SJCRH30 (cell line): ENCODE data around the gene ADH1C. TPM values are rescaled to one million over a fixed set of nuclear protein-coding genes. Genes with fewer than 3 reads are reported as not detected.
"Not testable (repeated sequence)": the region's sequence is repeated elsewhere in the genome, so short reads cannot be mapped to it uniquely, and the experiment has no call there.

Source experiments
- DNase-seq, 2 experiments: peaks; one replicate each; pipeline ENCODE4 v3.0.0-alpha.2; 2015 to 2020
- H3K27ac ChIP-seq: fragments of 250-450 bp; sonication (Bioruptor Pico); 2 replicates; pipeline ENCODE4 v1.5.1; 2020; ENCODE audit warnings: mild to moderate bottlenecking, moderate library complexity
- H3K27me3 ChIP-seq: fragments of 250-450 bp; sonication (Bioruptor Pico); 2 replicates; pipeline ENCODE4 v1.5.1; 2020; ENCODE audit warnings: mild to moderate bottlenecking, moderate library complexity
- H3K36me3 ChIP-seq: fragments of 250-450 bp; sonication (Bioruptor Pico); 2 replicates; pipeline ENCODE4 v1.5.1; 2020; ENCODE audit warnings: mild to moderate bottlenecking, moderate library complexity
- H3K4me1 ChIP-seq: fragments of 250-450 bp; sonication (Bioruptor Pico); 2 replicates; pipeline ENCODE4 v1.5.1; 2020; ENCODE audit warnings: mild to moderate bottlenecking, moderate library complexity
- H3K4me3 ChIP-seq: fragments of 250-450 bp; sonication (Bioruptor Pico); 2 replicates; pipeline ENCODE4 v1.5.1; 2020; ENCODE audit warnings: mild to moderate bottlenecking, moderate library complexity
- H3K9me3 ChIP-seq: fragments of 250-450 bp; sonication (Bioruptor Pico); replicated peaks from 2 replicates; pipeline ENCODE4 v1.5.1; 2020; ENCODE audit warnings: mild to moderate bottlenecking, moderate library complexity
- total RNA-seq: library from RNA; depleted of rRNA; stranded (reverse); fragments of >200 nt; shearing (Covaris generic); gene quantifications from 2 replicates; pipeline ENCODE4 v1.2.3, GENCODE V29; 2014

ADH1C gene
- total RNA-seq, 1 experiment from 2014 or later, result not detected

DNA sequence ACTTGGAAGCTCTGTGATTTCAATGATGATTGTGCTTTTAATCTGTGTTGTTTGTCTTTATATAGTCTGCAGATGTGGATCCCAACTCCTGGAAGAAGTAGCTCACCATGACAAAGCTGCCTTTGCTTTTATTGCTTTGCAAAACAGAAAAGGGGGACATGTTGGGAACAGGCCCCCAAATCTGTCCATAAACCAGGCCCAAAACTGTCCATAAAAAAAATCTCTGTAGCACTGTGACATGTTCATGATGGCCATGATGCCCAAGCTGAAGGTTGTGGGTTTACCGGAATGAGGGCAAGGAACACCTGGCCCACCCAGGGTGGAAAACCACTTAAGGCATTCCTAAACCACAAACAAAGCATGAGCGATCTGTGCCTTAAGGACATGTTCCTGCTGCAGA lies 19.9 kb upstream of the ADH1C start:
- H3K27ac ChIP-seq, H3K36me3 ChIP-seq, H3K4me3 ChIP-seq, H3K9me3 ChIP-seq, DNase-seq, H3K27me3 ChIP-seq, H3K4me1 ChIP-seq: not testable (repeated sequence)

DNA sequence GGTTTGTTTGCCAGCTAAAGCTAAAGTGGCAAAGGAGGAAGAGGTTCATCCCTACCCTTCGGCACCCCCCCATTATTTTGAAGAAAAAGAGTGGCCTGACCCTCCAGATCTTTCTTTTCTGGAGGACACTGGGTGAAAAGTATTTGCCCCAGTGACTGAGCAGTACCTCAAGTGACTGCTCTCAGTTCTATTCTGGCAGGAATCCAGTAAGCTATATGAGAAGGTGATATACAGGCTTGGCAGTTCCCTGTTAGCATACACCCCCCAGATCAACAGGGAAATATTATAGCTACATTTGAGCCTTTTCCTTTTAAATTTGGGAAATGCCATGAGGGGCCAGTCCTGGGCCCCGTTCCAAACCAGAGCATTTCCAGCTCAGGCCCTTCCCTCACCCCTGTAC lies 15.3 kb upstream of the ADH1C start:
- DNase-seq, H3K4me3 ChIP-seq, H3K27me3 ChIP-seq, H3K27ac ChIP-seq, H3K9me3 ChIP-seq, H3K36me3 ChIP-seq, H3K4me1 ChIP-seq: not testable (repeated sequence)

DNA sequence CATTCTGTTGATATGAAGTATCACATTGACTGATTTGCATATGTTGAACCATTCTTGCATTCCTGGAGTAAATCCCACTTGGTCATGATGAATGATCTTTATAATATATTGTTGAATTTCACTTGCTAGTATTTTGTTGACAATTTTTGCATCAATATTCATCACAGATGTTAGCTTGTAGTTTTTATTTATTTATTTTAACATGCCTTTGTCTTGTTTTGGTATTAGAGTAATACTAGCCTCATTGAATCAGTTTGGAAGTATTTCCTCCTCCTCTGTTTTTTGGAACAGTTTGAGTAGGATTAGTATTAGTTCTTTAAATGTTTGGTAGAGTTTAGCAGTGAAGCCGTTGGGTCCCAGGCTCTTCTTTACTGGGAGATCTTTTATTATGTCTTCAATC lies 13.9 kb upstream of the ADH1C start:
- DNase-seq, result no peak
- Histone ChIP-seq H3K4me3 (no peak overlapping the region), H3K27ac (no peak overlapping the region), H3K9me3 (no peaks in the 10 kb centered on the region), H3K36me3 (no peaks in the 10 kb centered on the region), H3K27me3 (no peaks in the 10 kb centered on the region), H3K4me1 (no peaks in the 10 kb centered on the region)

DNA sequence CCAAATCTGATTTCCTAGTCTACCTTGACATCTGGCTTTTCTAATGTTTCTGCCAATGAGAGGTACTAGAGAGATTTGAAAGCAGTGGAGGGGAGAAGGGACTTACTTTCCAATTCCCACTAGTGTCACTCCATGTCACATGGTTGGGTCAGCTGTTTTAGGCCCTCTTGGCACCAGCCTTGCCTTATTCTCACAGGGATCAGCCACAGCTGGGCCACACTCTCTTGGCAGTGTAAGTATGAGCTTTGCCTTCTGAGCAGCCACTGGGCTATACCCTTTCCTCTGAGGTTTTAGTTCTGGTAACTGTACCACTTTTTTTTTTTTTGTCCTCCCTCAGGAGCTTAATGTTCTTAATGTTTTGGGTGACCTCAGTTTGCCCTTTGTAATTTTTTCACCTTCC lies 10.2 kb upstream of the ADH1C start:
- no peak for DNase-seq
- no peaks in the 10 kb centered on the region for H3K9me3 ChIP-seq

DNA sequence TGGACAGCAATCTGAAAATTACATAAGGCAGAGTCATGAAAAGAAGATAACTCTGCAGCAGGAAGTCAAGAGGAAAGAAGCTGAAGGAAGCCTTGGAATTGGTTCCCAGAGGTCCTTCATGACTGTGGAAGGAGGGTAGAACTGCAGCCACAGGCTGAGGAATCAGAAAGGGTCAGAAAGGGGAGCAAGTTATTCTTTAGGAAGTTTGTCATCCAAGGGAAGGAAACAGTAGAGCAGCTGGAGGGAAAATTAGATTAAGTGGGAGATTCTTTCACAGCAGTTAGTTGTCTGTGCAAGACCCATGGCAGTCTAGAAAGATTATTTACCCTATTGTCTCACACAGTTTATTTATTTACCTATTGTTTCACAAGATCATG lies 9.3 kb upstream of the ADH1C start:
- no peak for DNase-seq
- Histone ChIP-seq H3K4me1 (no peaks in the 10 kb centered on the region), H3K9me3 (no peaks in the 10 kb centered on the region), H3K36me3 (no peaks in the 10 kb centered on the region), H3K4me3 (no peak overlapping the region), H3K27ac (no peak overlapping the region), H3K27me3 (no peaks in the 10 kb centered on the region)

More for the DNA sequence above, 10.2 kb upstream of the ADH1C start:
- H3K27me3 ChIP-seq, result no peaks in the 10 kb centered on the region
- H3K4me3 ChIP-seq, result no peak overlapping the region
- no peak overlapping the region for H3K27ac ChIP-seq
- no peaks in the 10 kb centered on the region for H3K36me3 ChIP-seq
- H3K4me1 ChIP-seq, result no peaks in the 10 kb centered on the region

DNA sequence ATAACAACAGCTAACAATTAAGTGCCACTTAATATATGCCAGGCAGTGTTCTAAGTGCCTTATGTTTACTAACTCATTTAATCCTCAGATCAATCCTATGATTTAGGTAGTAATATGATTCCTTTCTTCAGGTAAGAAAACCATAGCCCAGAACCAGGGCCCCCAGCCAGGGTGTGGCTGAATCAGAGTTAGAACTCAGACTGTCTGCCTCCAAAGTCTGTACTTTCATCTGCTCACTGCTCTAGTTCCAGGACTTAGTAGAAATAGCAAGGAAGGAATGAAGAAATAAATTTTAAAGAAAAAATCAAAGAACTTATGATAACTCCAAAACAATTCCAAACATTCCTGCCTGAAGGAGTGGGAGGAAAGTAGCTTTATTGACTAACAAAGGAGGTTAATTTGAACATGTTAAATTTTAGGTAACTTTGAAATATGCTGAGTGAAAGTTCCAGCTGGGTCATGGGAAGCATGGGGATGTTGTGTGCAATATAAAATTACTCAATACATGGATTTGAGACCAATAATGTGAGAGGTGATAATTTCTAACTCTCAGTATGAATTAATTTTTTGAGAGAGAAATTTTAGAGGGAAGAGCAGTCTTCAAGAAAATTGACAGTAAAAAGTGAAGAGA lies 8.8 kb upstream of the ADH1C start:
- Histone ChIP-seq H3K4me1 (no peaks in the 10 kb centered on the region), H3K9me3 (no peaks in the 10 kb centered on the region), H3K36me3 (no peaks in the 10 kb centered on the region), H3K27ac (no peak overlapping the region), H3K27me3 (no peaks in the 10 kb centered on the region), H3K4me3 (no peak overlapping the region)
- DNase-seq, result no peak

DNA sequence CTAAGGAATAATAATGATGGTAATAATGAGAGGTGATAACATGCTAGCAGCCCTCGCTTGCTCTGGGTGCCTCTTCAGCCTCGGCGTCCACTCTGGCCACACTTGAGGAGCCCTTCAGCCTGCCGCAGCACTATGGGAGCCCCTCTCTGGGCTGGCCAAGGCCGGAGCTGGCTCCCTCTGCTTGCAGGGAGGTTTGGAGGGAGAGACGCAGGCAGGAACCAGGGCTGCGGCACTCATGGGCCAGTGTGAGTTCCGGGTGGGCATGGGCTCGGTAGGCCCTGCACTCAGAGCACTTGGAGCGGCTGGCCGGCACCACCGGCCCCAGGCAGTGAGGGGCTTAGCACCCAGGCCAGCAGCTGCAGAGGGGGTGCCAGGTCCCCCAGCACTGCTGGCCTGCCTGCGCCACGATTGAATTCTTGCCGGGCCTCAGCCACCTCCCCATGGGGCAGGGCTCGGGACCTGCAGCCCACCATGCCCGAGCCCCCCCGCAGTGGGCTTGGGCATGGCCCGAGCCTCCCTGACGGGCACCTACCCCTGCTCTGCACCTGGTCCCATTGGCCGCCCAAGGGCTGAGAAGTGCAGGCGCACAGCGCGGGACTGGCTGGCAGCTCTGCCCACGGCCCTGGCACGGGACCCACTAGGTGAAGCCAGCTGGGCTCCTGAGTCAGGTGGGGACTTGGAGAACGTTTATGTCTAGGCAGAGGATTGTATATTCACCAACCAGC lies 7.1 kb upstream of the ADH1C start:
- no peak overlapping the region for H3K27ac ChIP-seq
- DNase-seq, result no peak
- H3K4me1 ChIP-seq, result no peaks in the 10 kb centered on the region
- H3K36me3 ChIP-seq, result no peaks in the 10 kb centered on the region
- H3K27me3 ChIP-seq, result no peaks in the 10 kb centered on the region
- H3K9me3 ChIP-seq, result no peaks in the 10 kb centered on the region
- H3K4me3 ChIP-seq, result no peak overlapping the region

DNA sequence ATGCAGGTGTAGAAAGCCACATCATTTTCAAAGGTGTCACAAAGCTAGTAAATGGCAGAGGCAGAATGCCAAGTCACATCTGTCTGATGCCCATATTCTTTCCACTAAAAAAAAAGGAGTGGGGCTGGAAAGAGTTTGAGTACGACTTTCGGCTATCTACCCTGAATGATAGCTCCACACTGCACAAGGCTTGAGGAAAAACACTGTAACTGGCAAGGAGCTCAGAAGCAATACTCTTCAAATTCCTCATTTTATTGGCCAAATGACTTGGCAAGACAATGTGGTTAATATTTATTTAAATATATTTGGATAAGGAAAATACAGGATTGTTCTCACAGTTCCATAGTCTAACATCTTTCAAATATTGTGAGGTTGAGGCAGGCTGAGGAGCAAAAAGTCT lies 5.4 kb upstream of the ADH1C start:
- Histone ChIP-seq H3K36me3 (no peaks in the 10 kb centered on the region), H3K27ac (no peak overlapping the region), H3K9me3 (no peaks in the 10 kb centered on the region), H3K4me1 (no peaks in the 10 kb centered on the region), H3K4me3 (no peak overlapping the region), H3K27me3 (no peaks in the 10 kb centered on the region)
- no peak for DNase-seq

DNA sequence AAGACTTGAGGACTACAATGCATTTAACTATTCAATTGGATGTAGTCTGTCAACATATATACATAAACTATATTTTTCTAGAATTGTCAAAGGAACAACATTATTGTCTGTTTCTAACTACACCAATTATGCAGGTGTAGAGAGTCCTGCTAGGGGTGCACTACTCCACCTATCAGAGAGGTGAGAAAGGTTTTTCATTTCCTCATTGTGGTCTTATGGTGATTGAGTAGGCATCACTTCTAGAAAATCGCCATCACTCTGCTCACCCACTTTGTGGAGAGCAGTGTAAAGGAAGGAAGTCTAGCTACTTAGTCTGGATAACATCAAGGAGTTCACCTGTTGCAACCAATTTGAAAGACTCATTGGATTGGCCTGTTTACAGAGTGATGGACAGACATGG lies 4.4 kb upstream of the ADH1C start:
- Histone ChIP-seq H3K9me3 (no peaks in the 10 kb centered on the region), H3K36me3 (no peaks in the 10 kb centered on the region), H3K4me3 (no peak overlapping the region), H3K27me3 (no peaks in the 10 kb centered on the region), H3K27ac (no peak overlapping the region), H3K4me1 (no peaks in the 10 kb centered on the region)
- DNase-seq, result no peak

DNA sequence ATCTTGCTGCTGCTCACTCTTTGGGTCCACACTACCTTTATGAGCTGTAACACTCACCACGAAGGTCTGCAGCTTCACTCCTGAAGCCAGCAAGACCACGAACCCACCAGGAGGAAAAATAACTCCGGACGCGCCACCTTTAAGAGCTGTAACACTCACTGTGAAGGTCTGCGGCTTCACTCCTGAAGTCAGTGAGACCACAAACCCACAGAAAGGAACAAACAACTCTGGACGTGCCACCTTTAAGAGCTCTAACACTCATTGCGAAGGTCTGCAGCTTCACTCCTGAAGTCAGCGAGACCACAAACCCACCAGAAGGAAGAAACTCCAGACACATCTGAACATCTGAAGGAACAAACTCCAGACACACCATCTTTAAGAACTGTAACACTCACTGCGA lies 3.6 kb upstream of the ADH1C start:
- not testable (repeated sequence) for H3K9me3 ChIP-seq, H3K27ac ChIP-seq, H3K4me3 ChIP-seq, H3K4me1 ChIP-seq, H3K36me3 ChIP-seq, H3K27me3 ChIP-seq, DNase-seq

DNA sequence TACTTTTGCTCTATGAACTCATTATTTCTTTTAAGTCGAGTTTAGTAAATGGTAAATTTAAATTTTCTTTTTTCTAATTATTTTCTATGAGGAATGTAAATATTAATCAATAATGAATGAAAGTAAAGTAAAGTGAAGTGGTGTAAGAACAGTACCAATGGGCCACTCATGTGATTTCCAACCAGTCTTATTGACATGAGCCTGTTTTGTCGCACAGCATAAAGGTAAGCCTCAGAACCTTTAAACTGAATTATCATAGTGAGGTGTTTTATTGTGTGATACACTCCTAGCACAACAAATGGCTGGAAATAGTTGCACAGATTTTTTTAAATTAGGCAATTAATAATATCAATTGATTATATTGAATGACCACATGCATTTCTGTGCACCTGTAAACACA lies 1.1 kb downstream of the ADH1C start:
- H3K9me3 ChIP-seq, result no peaks in the 10 kb centered on the region
- H3K36me3 ChIP-seq, result no peaks in the 10 kb centered on the region
- no peak for DNase-seq
- H3K27me3 ChIP-seq, result no peaks in the 10 kb centered on the region
- H3K4me1 ChIP-seq, result no peaks in the 10 kb centered on the region
- H3K27ac ChIP-seq, result no peak overlapping the region
- H3K4me3 ChIP-seq, result no peak overlapping the region

DNA sequence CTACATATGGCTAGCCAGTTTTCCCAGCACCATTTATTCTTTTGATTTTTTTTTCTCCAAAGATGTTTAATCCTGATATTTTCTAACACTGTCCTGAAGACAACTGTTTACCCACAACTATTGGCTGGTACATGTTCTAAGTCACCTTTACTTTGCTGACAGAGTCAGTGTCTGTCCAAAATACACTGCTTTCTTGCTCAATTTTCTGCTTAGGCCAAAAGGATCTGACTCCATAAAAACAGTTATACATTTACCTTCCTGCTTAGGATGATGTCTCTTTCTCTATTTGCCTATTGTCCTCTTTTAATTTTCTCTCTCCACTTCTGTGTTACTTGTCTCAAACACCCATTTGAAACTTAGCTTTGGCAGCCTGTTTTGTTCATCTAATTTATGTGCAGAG lies 3.2 kb downstream of the ADH1C start:
- Histone ChIP-seq H3K27me3 (no peaks in the 10 kb centered on the region), H3K4me1 (no peaks in the 10 kb centered on the region), H3K9me3 (no peaks in the 10 kb centered on the region), H3K27ac (no peak overlapping the region), H3K4me3 (no peak overlapping the region), H3K36me3 (no peaks in the 10 kb centered on the region)
- no peak for DNase-seq

DNA sequence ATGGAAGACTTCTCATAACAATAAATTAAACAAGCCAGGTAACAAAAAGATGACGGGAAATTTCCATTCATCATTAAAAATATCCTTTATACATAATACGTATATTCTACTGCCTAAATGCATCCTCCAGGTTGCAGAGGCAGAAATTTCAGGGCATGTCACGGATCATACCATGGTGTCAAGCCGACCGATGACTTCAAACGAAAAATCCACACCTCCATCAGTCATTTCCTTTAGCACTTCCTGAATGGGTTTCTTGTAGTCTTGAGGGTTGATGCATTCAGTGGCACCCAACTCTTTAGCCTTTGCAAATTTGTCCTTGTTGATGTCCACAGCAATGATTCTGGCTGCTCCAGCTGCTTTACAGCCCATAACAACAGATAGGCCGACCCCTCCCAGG lies 9.9 kb downstream of the ADH1C start:
- H3K27ac ChIP-seq, H3K27me3 ChIP-seq, H3K36me3 ChIP-seq, DNase-seq, H3K4me1 ChIP-seq, H3K4me3 ChIP-seq, H3K9me3 ChIP-seq: not testable (repeated sequence)

DNA sequence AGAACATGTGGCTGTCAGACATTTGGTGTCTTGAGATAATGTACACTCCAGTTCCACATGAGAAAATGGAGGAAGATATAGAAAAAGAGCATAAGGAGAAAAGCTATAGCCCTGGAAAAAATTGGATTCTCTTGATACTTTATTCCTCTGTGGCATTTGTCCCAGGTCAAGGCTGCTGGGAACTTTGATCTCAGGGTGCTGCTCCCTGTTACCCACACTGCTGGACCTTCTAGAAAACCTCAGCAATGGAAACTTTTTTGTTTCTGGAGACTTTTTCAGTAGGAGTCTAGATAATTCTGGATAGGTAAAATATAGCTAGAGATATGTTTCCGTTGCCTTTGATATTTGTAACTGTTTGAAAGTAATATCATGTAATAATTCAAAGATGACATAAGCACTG lies 11.1 kb downstream of the ADH1C start:
- no peaks in the 10 kb centered on the region for H3K4me1 ChIP-seq
- H3K27me3 ChIP-seq, result no peaks in the 10 kb centered on the region
- DNase-seq, result no peak
- H3K9me3 ChIP-seq, result no peaks in the 10 kb centered on the region
- H3K4me3 ChIP-seq, result no peak overlapping the region
- H3K36me3 ChIP-seq, result no peaks in the 10 kb centered on the region
- no peak overlapping the region for H3K27ac ChIP-seq

DNA sequence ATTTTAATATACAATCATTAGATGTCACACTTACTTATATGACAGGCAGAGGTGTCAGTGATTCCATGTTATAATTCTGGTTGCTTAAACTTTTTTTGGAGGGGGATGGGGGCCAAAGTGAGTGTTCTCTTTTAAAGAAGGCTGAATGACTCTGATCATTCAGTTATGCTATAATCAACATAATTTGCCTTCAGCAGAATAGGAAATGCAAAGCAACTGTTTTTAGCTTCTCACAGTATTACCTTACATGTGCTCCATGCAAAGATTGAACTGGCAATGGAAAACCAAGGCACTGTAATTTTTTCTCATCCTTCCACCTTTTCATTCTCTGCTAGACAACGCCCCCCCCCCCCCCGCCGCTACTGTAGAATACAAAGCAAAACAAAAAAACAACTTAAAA lies 13.4 kb downstream of the ADH1C start:
- H3K36me3 ChIP-seq, result no peaks in the 10 kb centered on the region
- H3K9me3 ChIP-seq, result no peaks in the 10 kb centered on the region
- no peaks in the 10 kb centered on the region for H3K27me3 ChIP-seq

DNA sequence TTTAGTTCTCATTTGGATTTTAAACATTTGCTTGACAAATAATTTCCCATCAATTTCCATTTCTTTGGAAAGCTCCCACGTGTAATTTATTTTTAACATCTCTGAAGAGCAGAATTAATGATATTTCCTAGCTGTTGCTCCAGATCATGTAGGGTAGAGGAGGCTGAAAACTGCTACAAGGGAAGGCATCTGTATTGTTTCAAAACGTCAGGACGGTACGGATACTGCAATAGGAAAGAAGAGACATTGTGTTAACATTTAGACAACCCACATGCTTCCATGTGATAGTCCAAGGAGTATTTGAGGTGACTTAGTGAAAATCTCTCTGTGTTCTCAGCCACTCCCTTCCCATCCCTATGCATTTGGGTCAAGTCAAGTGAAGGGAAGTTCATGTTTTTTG lies 16.0 kb downstream of the ADH1C start:
- Histone ChIP-seq H3K4me1 (no peaks in the 10 kb centered on the region), H3K36me3 (no peaks in the 10 kb centered on the region), H3K4me3 (no peak overlapping the region), H3K27me3 (no peaks in the 10 kb centered on the region), H3K27ac (no peak overlapping the region), H3K9me3 (no peaks in the 10 kb centered on the region)
- DNase-seq, result no peak

More for the DNA sequence above, 13.4 kb downstream of the ADH1C start:
- Histone ChIP-seq H3K4me3 (no peak overlapping the region), H3K4me1 (no peaks in the 10 kb centered on the region), H3K27ac (no peak overlapping the region)
- no peak for DNase-seq
